ENCODE data around the gene PRAMEF11.

PRAMEF11 gene

GRCh38 chr1:12775443-12775842 is 55.8 kb downstream of the PRAMEF11 start:
- no peak overlapping the region for H3K4me3 ChIP-seq (ENCODE audit: low read depth, low read length)
- TF ChIP-seq CTCF (IDR thresholded peaks at IDR 0.05; ENCODE audit: low read depth, low read length), result no peak

GRCh38 chr1:12774801-12775345 is 56.3 kb downstream of the PRAMEF11 start:
- no peak for TF ChIP-seq CTCF (IDR thresholded peaks at IDR 0.05; ENCODE audit: low read depth, low read length)
- no peak overlapping the region for H3K4me3 ChIP-seq (ENCODE audit: low read depth, low read length)

All from WI38 (cell line).